Esophagus muscularis mucosa (tissue), 4 donors: Measurements from ENCODE around the gene ALDH1A3. TPM values are rescaled to one million over a fixed set of nuclear protein-coding genes. Genes with fewer than 3 reads are reported as not detected.
A peak's percentile ranks its signal among the peaks of the same experiment; 100 is the strongest.

ENCODE experiments used
- DNase-seq: peaks from one replicate; pipeline ENCODE4 v3.0.0-alpha.2; 2017; ENCODE audit errors: extremely low spot score
- H3K27ac ChIP-seq, 4 donors: fragments of 200-600 bp; sonication (generic); replicated peaks in 1 of 4; 1 replicate in 3 of 4; 2 replicates in 1 of 4; pipeline ENCODE4 v1.5.1; 2016 to 2019; ENCODE audit warnings: mild to moderate bottlenecking in 1 of 4
- H3K27me3 ChIP-seq, 4 donors: fragments of 200-600 bp; sonication (generic); one replicate each; pipeline versions ENCODE4 v1.5.1 to v1.6.0; 2016 to 2019
- H3K36me3 ChIP-seq, 4 donors: fragments of 200-600 bp; sonication (generic); one replicate each; pipeline ENCODE4 v1.5.1; 2016 to 2019
- H3K4me1 ChIP-seq, 4 donors: fragments of 200-600 bp; sonication (generic); one replicate each; pipeline ENCODE4 v1.5.1; 2016 to 2019
- H3K4me3 ChIP-seq, 4 donors: fragments of 200-600 bp; sonication (generic); 1 replicate in 2 of 4; 2 replicates in 2 of 4; pipeline ENCODE4 v1.5.1; 2016 to 2019; ENCODE audit warnings: mild to moderate bottlenecking in 4 of 4, moderate library complexity in 1 of 4
- H3K9me3 ChIP-seq, 4 donors: fragments of 200-600 bp; sonication (generic); 1 replicate in 3 of 4; 2 replicates in 1 of 4; pipeline ENCODE4 v1.5.1; 2016 to 2019
- CTCF ChIP-seq, 3 experiments: fragments of 200-600 bp in 2 of 3; fragments of 450-650 bp in 1 of 3; sonication (generic) in 2 of 3; IDR thresholded peaks; one replicate each; pipeline ENCODE4 v1.5.1; 2017 to 2019; ENCODE audit warnings: antibody characterized with exemption in 3 of 3, mild to moderate bottlenecking in 2 of 3, moderate library complexity in 1 of 3
- EP300 ChIP-seq: sonication (generic); formaldehyde crosslinking; IDR thresholded peaks from one replicate; pipeline ENCODE4 v1.6.1; 2017; ENCODE audit warnings: antibody characterized with exemption
- POLR2A ChIP-seq: fragments of 450-650 bp; IDR thresholded peaks from one replicate; pipeline ENCODE4 v1.6.1; 2017; ENCODE audit warnings: antibody characterized with exemption, moderate library complexity, mild to moderate bottlenecking, low read depth
- POLR2AphosphoS5 ChIP-seq, 2 donors: sonication (generic); formaldehyde crosslinking; IDR thresholded peaks; one replicate each; pipeline ENCODE4 v1.6.1; 2017; ENCODE audit warnings: antibody characterized with exemption in 2 of 2
- WGBS: methylation state at CpG from one replicate; pipeline ENCODE4 v1.1.5; 2018; 5-methylcytosine and 5-hydroxymethylcytosine counted together
- intact Hi-C: fragments of 100-400 bp; cut with DNase I; formaldehyde crosslinking; loops from one replicate; pipeline ENCODE4 v1.15.1; 2023
- total RNA-seq, 4 donors: library from RNA; depleted of rRNA; stranded (reverse); fragments of >200 nt; gene quantifications; one replicate each; pipeline versions ENCODE4 v1.1.0 to v1.2.1, GENCODE V29; 2016

ALDH1A3 gene
- total RNA-seq, 4 donors from 2014 or later = 36.7 to 131 (median 59.4) TPM

- Histone ChIP-seq H3K9me3 (no peaks in the 10 kb centered on the region), H3K27ac (peak overlapping the region; percentile 65 to 83 (median 78)), H3K36me3 (peaks cover 0 to 14% (median 0%) of the 10 kb centered on the region in 4 donors), H3K27me3 (peaks cover 0 to 2% (median 0%) of the 10 kb centered on the region in 4 donors), H3K4me1 (peaks cover 15 to 39% (median 36%) of the 10 kb centered on the region in 4 donors), H3K4me3 (peak overlapping the region; percentile 34 to 53 (median 42))
- intact Hi-C loops = no loop called here
- no peak for TF ChIP-seq CTCF (IDR thresholded peaks at IDR 0.05)
- peak; percentile 78 to 87 for TF ChIP-seq POLR2AphosphoS5 (IDR thresholded peaks at IDR 0.05)
- TF ChIP-seq POLR2A = no peak
- peak; percentile 94 for DNase-seq
- 25% methylated on average over 22 of the region's 22 CpGs for WGBS
Observed at GRCh38 chr15:100902436-100903167, 23.0 kb downstream of the ALDH1A3 start.

GRCh38 chr15:100903168-100903554 is 23.5 kb downstream of the ALDH1A3 start:
- 52% methylated on average over 3 of the region's 3 CpGs for WGBS
- Histone ChIP-seq H3K9me3 (no peaks in the 10 kb centered on the region), H3K36me3 (peaks cover 0 to 15% (median 0%) of the 10 kb centered on the region in 4 donors), H3K4me1 (peaks cover 15 to 39% (median 36%) of the 10 kb centered on the region in 4 donors), H3K27ac (peak overlapping the region; percentile 65 to 83 (median 78)), H3K27me3 (no peaks in the 10 kb centered on the region), H3K4me3 (no peak overlapping the region)
- no peak for TF ChIP-seq POLR2AphosphoS5 (IDR thresholded peaks at IDR 0.05)
- TF ChIP-seq POLR2A = no peak
- TF ChIP-seq CTCF (IDR thresholded peaks at IDR 0.05) = no peak
- no peak for TF ChIP-seq EP300
- intact Hi-C loops = no loop called here
- DNase-seq = no peak

GRCh38 chr15:100905850-100906249 is 26.2 kb downstream of the ALDH1A3 start:
- 89% methylated on average over 8 of the region's 8 CpGs for WGBS
- DNase-seq = no peak
- H3K27ac ChIP-seq = no peak overlapping the region
- peaks cover 0 to 8% (median 0%) of the 10 kb centered on the region in 4 donors for H3K27me3 ChIP-seq
- no peaks in the 10 kb centered on the region for H3K9me3 ChIP-seq
- H3K4me3 ChIP-seq = no peak overlapping the region
- intact Hi-C loops = no loop called here
- peaks cover 10 to 27% (median 22%) of the 10 kb centered on the region in 4 donors for H3K4me1 ChIP-seq
- H3K36me3 ChIP-seq = peaks cover 0 to 13% (median 2%) of the 10 kb centered on the region in 4 donors
- TF ChIP-seq POLR2A (no peak), POLR2AphosphoS5 (IDR thresholded peaks at IDR 0.05) (no peak), CTCF (IDR thresholded peaks at IDR 0.05) (no peak)

- 83% methylated on average over 6 of the region's 6 CpGs for WGBS
- Histone ChIP-seq H3K27me3 (peaks cover 0 to 17% (median 0%) of the 10 kb centered on the region in 4 donors), H3K27ac (no peak overlapping the region), H3K36me3 (peaks cover 0 to 13% (median 2%) of the 10 kb centered on the region in 4 donors), H3K4me3 (no peak overlapping the region), H3K4me1 (peaks cover 0 to under 1% (median 0%) of the 10 kb centered on the region in 4 donors), H3K9me3 (no peaks in the 10 kb centered on the region)
- DNase-seq = no peak
- TF ChIP-seq CTCF (IDR thresholded peaks at IDR 0.05) = no peak
- TF ChIP-seq EP300 = no peak
- TF ChIP-seq POLR2A = no peak
- no peak for TF ChIP-seq POLR2AphosphoS5 (IDR thresholded peaks at IDR 0.05)
- intact Hi-C loops = no loop called here
Observed at GRCh38 chr15:100908466-100908865, 28.8 kb downstream of the ALDH1A3 start.
